Parathyroid adenoma (tissue), 2 donors: Measurements from ENCODE around the gene HLF.

Experiments
- H2AFZ ChIP-seq: fragments of 300-600 bp; sonication (generic); one replicate; pipeline ENCODE4 v1.7.0; 2017; ENCODE audit warnings: antibody characterized with exemption, mild to moderate bottlenecking
- H3K27ac ChIP-seq: fragments of 300-600 bp; sonication (generic); one replicate; pipeline ENCODE4 v1.7.0; 2017
- H3K27me3 ChIP-seq: fragments of 300-600 bp; sonication (generic); one replicate; pipeline ENCODE4 v1.7.0; 2017; ENCODE audit warnings: low read length; ENCODE audit not compliant: control insufficient read depth, insufficient read depth
- H3K36me3 ChIP-seq: fragments of 300-600 bp; sonication (generic); one replicate; pipeline ENCODE4 v1.7.0; 2017; ENCODE audit warnings: low read length; ENCODE audit not compliant: control insufficient read depth, insufficient read depth
- H3K4me1 ChIP-seq: fragments of 300-600 bp; sonication (generic); one replicate; pipeline ENCODE4 v1.7.0; 2017; ENCODE audit warnings: control low read depth
- H3K4me2 ChIP-seq: fragments of 300-600 bp; sonication (generic); one replicate; pipeline ENCODE4 v1.7.0; 2017; ENCODE audit warnings: low read length
- H3K4me3 ChIP-seq: fragments of 300-600 bp; sonication (generic); one replicate; pipeline ENCODE4 v1.7.0; 2017; ENCODE audit warnings: low read depth, low read length
- H3K79me2 ChIP-seq: fragments of 300-600 bp; sonication (generic); one replicate; pipeline ENCODE4 v1.7.0; 2017; ENCODE audit warnings: control low read depth
- H3K9ac ChIP-seq: fragments of 300-600 bp; sonication (generic); one replicate; pipeline ENCODE4 v1.7.0; 2017; ENCODE audit warnings: mild to moderate bottlenecking
- H3K9me3 ChIP-seq: fragments of 300-600 bp; sonication (generic); one replicate; pipeline ENCODE4 v1.7.0; 2017; ENCODE audit warnings: low read length; ENCODE audit not compliant: control insufficient read depth
- TF ChIP-seq, protein P1 (sequence below): fragments of 300-600 bp; sonication (generic); IDR thresholded peaks from one replicate; pipeline ENCODE4 v1.7.0; 2017; ENCODE audit warnings: antibody characterized with exemption, mild to moderate bottlenecking
- donor health status: primary hyperparathyroidism.

HLF gene

DNA sequence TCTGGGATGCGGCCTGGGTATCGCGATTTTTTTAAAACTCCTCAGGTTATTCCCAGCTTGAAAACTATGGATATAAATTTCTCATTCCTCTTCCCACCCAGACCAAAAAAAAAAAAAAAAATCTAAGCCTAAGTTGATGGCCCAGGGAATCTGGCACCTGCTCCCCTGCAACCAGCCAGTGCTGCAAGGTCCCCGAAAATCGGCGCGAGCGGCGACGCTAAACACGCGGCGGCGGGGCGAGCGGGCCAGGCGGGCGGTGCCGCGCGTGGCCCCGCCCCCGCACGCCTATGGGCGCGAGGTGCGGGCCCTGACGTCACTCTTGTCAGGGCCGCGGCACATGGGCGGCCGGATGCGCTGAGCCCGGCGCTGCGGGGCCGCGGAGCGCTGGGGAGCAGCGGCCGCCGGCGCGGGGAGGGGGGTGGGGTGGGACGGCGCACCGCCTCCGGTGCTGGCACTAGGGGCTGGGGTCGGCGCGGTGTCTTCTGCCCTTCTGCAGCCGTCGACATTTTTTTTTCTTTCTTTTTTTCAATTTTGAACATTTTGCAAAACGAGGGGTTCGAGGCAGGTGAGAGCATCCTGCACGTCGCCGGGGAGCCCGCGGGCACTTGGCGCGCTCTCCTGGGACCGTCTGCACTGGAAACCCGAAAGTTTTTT lies at the start of gene HLF:
Gene HLF, plus strand, starts transcription at position 316 of the 654 bp plus-strand sequence. CDS start 525 bp downstream, outside the sequence.
- no peaks in the 10 kb centered on the region for H3K27me3 ChIP-seq
- H3K9ac ChIP-seq = no peak within 1 kb of the TSS
- H3K9me3 ChIP-seq = no peaks in the 10 kb centered on the region
- no peak within 1 kb of the TSS for H3K27ac ChIP-seq
- H3K4me1 ChIP-seq = peaks cover 12% of the 10 kb centered on the region
- H3K4me3 ChIP-seq = peak within 1 kb of the TSS; percentile 55
- peak within 1 kb of the TSS; percentile 84 for H2AFZ ChIP-seq
- no peaks in the 10 kb centered on the region for H3K36me3 ChIP-seq
- TF ChIP-seq, protein P1, sequence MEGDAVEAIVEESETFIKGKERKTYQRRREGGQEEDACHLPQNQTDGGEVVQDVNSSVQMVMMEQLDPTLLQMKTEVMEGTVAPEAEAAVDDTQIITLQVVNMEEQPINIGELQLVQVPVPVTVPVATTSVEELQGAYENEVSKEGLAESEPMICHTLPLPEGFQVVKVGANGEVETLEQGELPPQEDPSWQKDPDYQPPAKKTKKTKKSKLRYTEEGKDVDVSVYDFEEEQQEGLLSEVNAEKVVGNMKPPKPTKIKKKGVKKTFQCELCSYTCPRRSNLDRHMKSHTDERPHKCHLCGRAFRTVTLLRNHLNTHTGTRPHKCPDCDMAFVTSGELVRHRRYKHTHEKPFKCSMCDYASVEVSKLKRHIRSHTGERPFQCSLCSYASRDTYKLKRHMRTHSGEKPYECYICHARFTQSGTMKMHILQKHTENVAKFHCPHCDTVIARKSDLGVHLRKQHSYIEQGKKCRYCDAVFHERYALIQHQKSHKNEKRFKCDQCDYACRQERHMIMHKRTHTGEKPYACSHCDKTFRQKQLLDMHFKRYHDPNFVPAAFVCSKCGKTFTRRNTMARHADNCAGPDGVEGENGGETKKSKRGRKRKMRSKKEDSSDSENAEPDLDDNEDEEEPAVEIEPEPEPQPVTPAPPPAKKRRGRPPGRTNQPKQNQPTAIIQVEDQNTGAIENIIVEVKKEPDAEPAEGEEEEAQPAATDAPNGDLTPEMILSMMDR = no peak
- peak within 1 kb of the TSS; percentile 77 for H3K4me2 ChIP-seq
- no peaks in the 10 kb centered on the region for H3K79me2 ChIP-seq

DNA sequence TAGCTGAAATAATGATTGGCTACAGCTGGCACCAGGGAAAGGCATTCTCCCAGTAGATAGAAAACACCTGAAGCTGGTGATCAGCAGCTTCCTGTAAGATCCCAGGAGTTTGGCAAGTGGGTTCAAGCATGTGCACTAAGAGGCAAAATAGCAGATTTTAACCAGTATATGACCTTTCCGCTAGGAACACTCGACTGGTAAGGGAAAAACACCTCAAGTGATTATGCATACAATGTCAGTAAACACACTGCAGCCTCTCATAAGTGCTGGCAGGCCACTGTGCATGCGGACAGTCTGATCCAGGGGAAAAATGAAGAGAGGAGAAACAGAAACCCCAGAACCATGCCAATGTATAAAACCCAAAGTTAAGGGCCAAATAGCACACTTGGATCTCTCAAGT lies 49.0 kb upstream of the HLF start:
- Histone ChIP-seq H3K9ac (no peak overlapping the region), H3K4me3 (no peak overlapping the region), H3K27ac (no peak overlapping the region), H2AFZ (no peak overlapping the region), H3K79me2 (no peaks in the 10 kb centered on the region), H3K36me3 (no peaks in the 10 kb centered on the region), H3K9me3 (no peaks in the 10 kb centered on the region), H3K27me3 (no peaks in the 10 kb centered on the region), H3K4me2 (no peak overlapping the region), H3K4me1 (no peaks in the 10 kb centered on the region)
- TF ChIP-seq, protein P1 = no peak

DNA sequence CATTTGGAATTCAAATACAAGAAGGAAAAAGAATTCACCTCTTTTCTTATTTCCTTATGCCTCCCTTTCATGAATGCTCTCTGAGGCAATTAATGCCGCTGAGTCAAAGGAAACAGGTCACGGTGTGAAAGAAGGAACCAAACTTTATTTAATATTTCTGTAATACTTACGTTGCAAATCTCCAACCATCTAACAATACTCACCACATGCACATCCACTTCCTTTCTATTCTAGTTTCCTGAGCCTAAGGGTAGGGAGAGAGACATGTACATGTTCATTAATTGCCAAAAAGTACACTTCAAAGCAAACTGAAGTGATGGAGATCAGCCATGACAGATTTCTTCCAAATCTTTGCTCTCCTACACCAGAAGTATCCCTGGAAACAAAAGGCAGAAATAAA lies 47.9 kb upstream of the HLF start:
- no peak overlapping the region for H3K27ac ChIP-seq
- H3K27me3 ChIP-seq = no peaks in the 10 kb centered on the region
- no peak overlapping the region for H3K4me3 ChIP-seq
- H3K36me3 ChIP-seq = no peaks in the 10 kb centered on the region
- H3K4me2 ChIP-seq = no peak overlapping the region
- no peak overlapping the region for H2AFZ ChIP-seq
- TF ChIP-seq, protein P1 = no peak
- H3K9ac ChIP-seq = no peak overlapping the region
- H3K4me1 ChIP-seq = no peaks in the 10 kb centered on the region
- no peaks in the 10 kb centered on the region for H3K79me2 ChIP-seq
- H3K9me3 ChIP-seq = no peaks in the 10 kb centered on the region

DNA sequence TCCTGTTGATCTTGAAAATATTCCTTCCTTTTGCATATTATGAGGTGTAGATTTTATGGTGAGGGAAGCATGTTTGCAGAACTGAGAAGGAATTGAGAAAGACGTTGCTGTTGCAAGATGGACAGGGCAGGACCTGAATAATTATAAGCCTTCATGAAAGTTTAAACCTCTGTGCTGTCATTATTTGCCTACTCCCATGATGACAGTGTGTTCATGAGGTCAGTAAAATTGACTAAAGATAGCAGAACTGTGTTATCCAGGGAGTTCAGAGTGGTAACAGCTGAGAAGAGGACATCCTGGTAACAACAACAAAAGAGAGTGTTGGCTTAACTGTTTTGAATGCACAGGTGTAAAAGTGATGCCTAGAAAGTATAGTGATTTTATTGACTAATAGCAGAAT lies 45.3 kb upstream of the HLF start:
- no peaks in the 10 kb centered on the region for H3K36me3 ChIP-seq
- no peaks in the 10 kb centered on the region for H3K27me3 ChIP-seq
- TF ChIP-seq, protein P1 = no peak
- H3K9ac ChIP-seq = no peak overlapping the region
- H2AFZ ChIP-seq = no peak overlapping the region
- no peak overlapping the region for H3K4me2 ChIP-seq
- no peaks in the 10 kb centered on the region for H3K79me2 ChIP-seq
- H3K9me3 ChIP-seq = no peaks in the 10 kb centered on the region
- no peaks in the 10 kb centered on the region for H3K4me1 ChIP-seq
- no peak overlapping the region for H3K27ac ChIP-seq
- no peak overlapping the region for H3K4me3 ChIP-seq

DNA sequence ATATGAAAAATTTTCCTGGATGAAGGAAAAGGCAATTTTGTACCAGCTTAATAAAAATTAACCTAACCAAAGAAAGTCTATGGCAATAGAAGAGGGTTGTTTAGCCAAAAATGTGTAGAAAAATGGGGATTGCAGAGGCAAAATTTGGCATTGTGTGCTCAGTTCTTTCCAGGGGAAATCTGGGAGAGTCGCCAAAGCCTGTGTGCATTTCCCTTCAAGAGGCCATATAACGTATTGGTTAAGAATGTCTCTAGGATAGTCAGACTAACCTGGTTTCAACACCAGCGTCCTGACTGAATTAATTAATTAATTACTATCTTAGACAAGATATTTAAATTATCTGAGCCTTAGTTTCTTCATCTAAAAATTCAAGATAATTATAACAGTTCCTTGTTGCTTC lies 44.8 kb upstream of the HLF start:
- Histone ChIP-seq H3K79me2 (no peaks in the 10 kb centered on the region), H3K9ac (no peak overlapping the region), H3K4me2 (no peak overlapping the region), H3K4me1 (no peaks in the 10 kb centered on the region), H3K27ac (no peak overlapping the region), H3K27me3 (no peaks in the 10 kb centered on the region), H2AFZ (no peak overlapping the region), H3K36me3 (no peaks in the 10 kb centered on the region), H3K9me3 (no peaks in the 10 kb centered on the region), H3K4me3 (no peak overlapping the region)
- TF ChIP-seq, protein P1 = no peak
